GM12872 (cell line): Measurements from ENCODE around the gene YJU2.

Source experiments
- CTCF ChIP-seq: IDR thresholded peaks from 3 replicates; pipeline ENCODE4 v1.5.1; 2011; ENCODE audit warnings: low read depth, mild to moderate bottlenecking, low read length, moderate library complexity; ENCODE audit not compliant: insufficient read depth

The YJU2 gene

DNA sequence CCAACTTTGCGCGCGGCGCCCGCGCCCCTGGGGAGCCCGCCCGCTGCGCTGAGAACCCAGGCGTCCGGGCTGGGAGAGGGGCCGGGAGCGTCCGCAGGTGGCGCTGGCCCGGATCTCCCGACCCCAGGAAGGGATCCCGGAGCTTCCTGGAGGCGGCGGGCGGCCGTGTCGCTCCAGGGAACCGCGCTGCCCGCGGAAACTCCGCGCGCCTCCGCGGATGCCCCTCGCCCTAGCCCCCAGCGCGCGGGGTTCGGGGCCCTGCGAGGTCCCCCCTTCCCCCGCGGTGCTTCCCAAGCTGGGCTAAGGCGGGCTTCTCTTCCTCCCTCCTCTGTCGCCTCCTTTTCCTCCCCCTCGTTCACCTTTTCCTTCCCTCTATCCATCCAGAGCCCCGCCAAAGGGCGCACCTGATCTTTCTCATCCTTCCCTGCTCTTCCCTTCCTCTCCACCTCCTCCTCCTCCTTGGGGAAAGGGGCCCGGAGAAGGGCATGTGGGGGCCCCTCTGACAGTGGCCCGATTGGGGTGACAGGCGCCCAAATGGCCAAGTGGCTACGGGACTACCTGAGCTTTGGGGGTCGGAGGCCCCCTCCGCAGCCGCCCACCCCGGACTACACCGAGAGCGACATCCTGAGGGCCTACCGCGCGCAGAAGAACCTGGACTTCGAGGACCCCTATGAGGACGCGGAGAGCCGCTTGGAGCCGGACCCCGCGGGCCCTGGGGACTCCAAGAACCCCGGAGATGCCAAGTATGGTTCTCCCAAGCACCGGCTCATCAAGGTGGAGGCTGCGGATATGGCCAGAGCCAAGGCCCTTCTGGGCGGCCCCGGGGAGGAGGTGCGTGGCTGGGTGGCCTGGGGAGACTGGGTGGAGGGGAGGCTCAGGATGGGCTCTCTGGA is 32.9 kb downstream of the YJU2 start:
- no peak for TF ChIP-seq CTCF

DNA sequence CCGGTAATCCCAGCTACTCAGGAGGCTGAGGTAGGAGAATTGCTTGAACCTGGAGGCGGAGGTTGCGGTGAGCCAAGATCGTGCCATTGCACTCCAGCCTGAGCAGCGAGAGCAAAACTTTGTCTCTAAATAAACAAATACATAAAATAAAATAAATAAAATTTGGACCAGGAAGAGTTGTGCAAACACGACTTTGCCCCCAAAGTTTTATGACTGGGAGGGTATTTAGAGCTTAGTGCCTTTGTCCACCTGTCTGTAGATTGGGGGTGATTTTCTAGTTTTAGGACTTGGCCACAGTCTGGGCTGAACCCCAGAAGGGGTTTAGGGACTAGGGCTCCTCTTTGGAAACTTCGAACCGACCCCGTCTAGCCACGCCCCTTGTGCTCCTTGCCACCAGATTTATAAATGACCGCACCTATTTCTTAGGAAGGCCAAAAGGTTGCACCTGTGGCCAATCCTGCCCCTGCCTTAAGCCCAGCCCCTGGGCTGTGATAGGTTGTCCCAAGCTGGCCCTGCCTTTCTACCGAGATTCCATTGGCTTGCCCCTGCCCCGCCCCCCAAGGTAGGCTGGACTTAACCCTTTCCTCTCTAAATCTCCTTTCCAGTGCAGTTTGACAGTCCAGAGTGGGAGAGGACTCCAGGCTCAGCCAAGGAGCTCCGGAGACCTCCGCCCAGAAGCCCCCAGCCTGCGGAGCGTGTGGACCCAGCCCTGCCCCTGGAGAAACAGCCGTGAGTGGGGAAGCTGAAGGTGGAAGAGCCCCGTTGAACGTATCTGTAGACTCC is 37.5 kb downstream of the YJU2 start:
- no peak for TF ChIP-seq CTCF

DNA sequence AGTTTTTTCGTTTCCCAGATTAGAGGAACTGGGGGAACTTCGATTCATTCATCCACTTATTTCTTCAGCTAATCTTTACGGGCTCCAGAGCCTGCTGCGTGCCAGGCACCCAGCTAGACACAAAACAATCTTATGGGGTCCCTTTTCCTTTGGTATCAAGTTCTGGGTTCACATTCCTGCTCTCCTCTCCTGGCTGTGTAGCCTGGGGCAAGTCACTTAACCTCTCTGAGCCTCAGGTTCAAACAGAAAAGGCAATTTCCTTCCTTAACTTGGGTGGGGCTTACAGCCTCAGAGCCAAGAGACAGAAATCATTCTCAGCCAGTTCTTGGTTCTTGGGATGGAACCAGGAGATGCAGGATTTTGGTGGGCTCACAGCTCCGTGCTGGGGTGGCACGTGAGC is 38.1 kb downstream of the YJU2 start:
- TF ChIP-seq CTCF = no peak

- no peak for TF ChIP-seq CTCF
Measured at GRCh38 chr19:4288091-4288777, 41.4 kb downstream of the YJU2 start.

GRCh38 chr19:4291184-4291732 is 44.4 kb downstream of the YJU2 start:
- no peak for TF ChIP-seq CTCF

GRCh38 chr19:4292515-4292914 is 45.6 kb downstream of the YJU2 start:
- no peak for TF ChIP-seq CTCF

- TF ChIP-seq CTCF = no peak
Measured at GRCh38 chr19:4294389-4294788, 47.5 kb downstream of the YJU2 start.
